ENCODE measurements around the gene STXBP5. TPM values are rescaled to one million over a fixed set of nuclear protein-coding genes. Genes with fewer than 3 reads are reported as not detected.

Gene STXBP5
- total RNA-seq, 1 experiment from 2014 or later: 10.1 TPM

GRCh38 chr6:147195987-147196386, 8.2 kb upstream of the STXBP5 start:
- no peak for DNase-seq
- Mint-ChIP-seq H3K27ac (ENCODE audit: unreplicated experiment) (no peak overlapping the region), H3K9me3 (ENCODE audit: low read depth, unreplicated experiment) (no peaks in the 10 kb centered on the region), H3K4me3 (ENCODE audit: low read depth, unreplicated experiment) (no peak overlapping the region), H3K36me3 (ENCODE audit: insufficient read depth, unreplicated experiment) (no peaks in the 10 kb centered on the region), H3K4me1 (ENCODE audit: low read depth, unreplicated experiment) (no peaks in the 10 kb centered on the region), H3K27me3 (ENCODE audit: unreplicated experiment) (no peaks in the 10 kb centered on the region)
- TF ChIP-seq CTCF (IDR thresholded peaks at IDR 0.05; ENCODE audit: unreplicated experiment): no peak
- CTCF ChIA-PET: no interaction called here
- no TSS peak for BruUV-seq (replicated peaks)
- intact Hi-C loops (cut with micrococcal nuclease; ENCODE audit: unreplicated experiment): no loop called here

GRCh38 chr6:147200711-147201110, 3.5 kb upstream of the STXBP5 start:
- peaks cover 31% of the 10 kb centered on the region for H3K36me3 Mint-ChIP-seq (ENCODE audit: insufficient read depth, unreplicated experiment)
- no peak overlapping the region for H3K27ac Mint-ChIP-seq (ENCODE audit: unreplicated experiment)
- CTCF ChIA-PET: no interaction called here
- no TSS peak for BruUV-seq (replicated peaks)
- H3K9me3 Mint-ChIP-seq (ENCODE audit: low read depth, unreplicated experiment): no peaks in the 10 kb centered on the region
- peaks cover 8% of the 10 kb centered on the region for H3K4me1 Mint-ChIP-seq (ENCODE audit: low read depth, unreplicated experiment)
- H3K4me3 Mint-ChIP-seq (ENCODE audit: low read depth, unreplicated experiment): no peak overlapping the region
- TF ChIP-seq CTCF (IDR thresholded peaks at IDR 0.05; ENCODE audit: unreplicated experiment): no peak
- H3K27me3 Mint-ChIP-seq (ENCODE audit: unreplicated experiment): no peaks in the 10 kb centered on the region
- intact Hi-C loops (cut with micrococcal nuclease; ENCODE audit: unreplicated experiment): loop anchor here (5.0 to 10.0 kb wide), 3 partner anchors 136 to 343 kb away; no protein-coding TSS in a partner anchor
- DNase-seq: no peak

GRCh38 chr6:147201885-147202515, 2.2 kb upstream of the STXBP5 start:
- CTCF ChIA-PET: no interaction called here
- Mint-ChIP-seq H3K4me1 (ENCODE audit: low read depth, unreplicated experiment) (peaks cover 8% of the 10 kb centered on the region), H3K36me3 (ENCODE audit: insufficient read depth, unreplicated experiment) (peaks cover 31% of the 10 kb centered on the region), H3K27me3 (ENCODE audit: unreplicated experiment) (no peaks in the 10 kb centered on the region), H3K27ac (ENCODE audit: unreplicated experiment) (peak overlapping the region; percentile 87), H3K4me3 (ENCODE audit: low read depth, unreplicated experiment) (peak overlapping the region; percentile 97), H3K9me3 (ENCODE audit: low read depth, unreplicated experiment) (no peaks in the 10 kb centered on the region)
- peak; percentile 8 for DNase-seq
- TF ChIP-seq CTCF (IDR thresholded peaks at IDR 0.05; ENCODE audit: unreplicated experiment): no peak
- intact Hi-C loops (cut with micrococcal nuclease; ENCODE audit: unreplicated experiment): loop anchor here (5.0 to 10.0 kb wide), 3 partner anchors 137 to 345 kb away; no protein-coding TSS in a partner anchor
- BruUV-seq (replicated peaks): no TSS peak

GRCh38 chr6:147202516-147203310, 1.5 kb upstream of the STXBP5 start:
- BruUV-seq (replicated peaks): no TSS peak
- CTCF ChIA-PET: interaction anchor here (0.6 kb wide), 1 partner anchor 20 kb away, joined by 3 read pairs; no protein-coding TSS in a partner anchor
- Mint-ChIP-seq H3K36me3 (ENCODE audit: insufficient read depth, unreplicated experiment) (peaks cover 31% of the 10 kb centered on the region), H3K4me1 (ENCODE audit: low read depth, unreplicated experiment) (peaks cover 8% of the 10 kb centered on the region), H3K4me3 (ENCODE audit: low read depth, unreplicated experiment) (peak overlapping the region; percentile 97), H3K27ac (ENCODE audit: unreplicated experiment) (peak overlapping the region; percentile 87), H3K9me3 (ENCODE audit: low read depth, unreplicated experiment) (no peaks in the 10 kb centered on the region), H3K27me3 (ENCODE audit: unreplicated experiment) (no peaks in the 10 kb centered on the region)
- TF ChIP-seq CTCF (IDR thresholded peaks at IDR 0.05; ENCODE audit: unreplicated experiment): no peak
- intact Hi-C loops (cut with micrococcal nuclease; ENCODE audit: unreplicated experiment): loop anchor here (5.0 to 10.0 kb wide), 3 partner anchors 138 to 345 kb away; no protein-coding TSS in a partner anchor
- peak; percentile 69 for DNase-seq

All from Calu3 (cell line).